ENCODE results near the gene DISC1. TPM values are rescaled to one million over a fixed set of nuclear protein-coding genes. Genes with fewer than 3 reads are reported as not detected.

DISC1 gene
- total and polyA plus RNA-seq, 2 donors (not counting 1 experiment from before 2014, with no cell fraction given), result 2.0 to 4.3 TPM

DNA sequence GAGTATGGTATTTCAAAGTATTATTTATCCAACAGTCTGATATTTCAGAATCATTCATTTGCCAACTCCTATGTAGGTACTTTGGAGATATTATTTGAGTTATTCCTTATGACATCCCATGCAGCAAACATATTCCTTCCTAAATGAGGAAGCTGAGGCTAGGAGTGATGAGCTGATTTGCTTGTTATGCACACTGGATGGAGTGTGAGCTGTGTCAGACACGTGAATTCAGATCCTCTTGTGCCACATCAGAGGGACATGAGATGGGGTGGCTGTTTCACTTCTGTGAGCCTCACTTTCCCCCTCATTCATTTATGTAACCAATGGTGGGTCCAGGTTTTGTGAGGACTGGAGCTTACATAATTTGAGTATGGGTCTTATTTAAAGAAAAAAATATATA is 215.9 kb downstream of the DISC1 start:
- no peak overlapping the region for H3K4me2 ChIP-seq (ENCODE audit: extremely low read depth, insufficient read depth, low read length)
- no peaks in the 10 kb centered on the region for H4K20me1 ChIP-seq (ENCODE audit: control insufficient read depth, extremely low read depth, insufficient read depth, low read length)
- no peak for TF ChIP-seq EZH2 (IDR thresholded peaks at IDR 0.05; ENCODE audit: low read length, missing control alignments)
- TF ChIP-seq, protein P1, sequence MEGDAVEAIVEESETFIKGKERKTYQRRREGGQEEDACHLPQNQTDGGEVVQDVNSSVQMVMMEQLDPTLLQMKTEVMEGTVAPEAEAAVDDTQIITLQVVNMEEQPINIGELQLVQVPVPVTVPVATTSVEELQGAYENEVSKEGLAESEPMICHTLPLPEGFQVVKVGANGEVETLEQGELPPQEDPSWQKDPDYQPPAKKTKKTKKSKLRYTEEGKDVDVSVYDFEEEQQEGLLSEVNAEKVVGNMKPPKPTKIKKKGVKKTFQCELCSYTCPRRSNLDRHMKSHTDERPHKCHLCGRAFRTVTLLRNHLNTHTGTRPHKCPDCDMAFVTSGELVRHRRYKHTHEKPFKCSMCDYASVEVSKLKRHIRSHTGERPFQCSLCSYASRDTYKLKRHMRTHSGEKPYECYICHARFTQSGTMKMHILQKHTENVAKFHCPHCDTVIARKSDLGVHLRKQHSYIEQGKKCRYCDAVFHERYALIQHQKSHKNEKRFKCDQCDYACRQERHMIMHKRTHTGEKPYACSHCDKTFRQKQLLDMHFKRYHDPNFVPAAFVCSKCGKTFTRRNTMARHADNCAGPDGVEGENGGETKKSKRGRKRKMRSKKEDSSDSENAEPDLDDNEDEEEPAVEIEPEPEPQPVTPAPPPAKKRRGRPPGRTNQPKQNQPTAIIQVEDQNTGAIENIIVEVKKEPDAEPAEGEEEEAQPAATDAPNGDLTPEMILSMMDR (conservative IDR thresholded peaks at IDR 0.05 in 1 of 2, IDR thresholded peaks at IDR 0.05 in 1 of 2; ENCODE audit: low read depth in 1 of 2, low read length in 2 of 2), result no peak
- H3K9ac ChIP-seq (ENCODE audit: insufficient read depth, low read length), result no peak overlapping the region
- no peak for DNase-seq (ENCODE audit: low read depth in 2 of 2)
- no peak overlapping the region for H2AFZ ChIP-seq (ENCODE audit: low read length)
- no peaks in the 10 kb centered on the region for H3K9me3 ChIP-seq (ENCODE audit: control insufficient read depth, insufficient read depth, low read depth, low read length)
- H3K27me3 ChIP-seq (ENCODE audit: control insufficient read depth, insufficient read depth, low read length), result no peaks in the 10 kb centered on the region
- no peak overlapping the region for H3K4me3 ChIP-seq (replicated peaks in 1 of 4; ENCODE audit: control extremely low read depth in 1 of 4, insufficient read depth in 1 of 4, low read depth in 3 of 4, low read length in 4 of 4)
- no peaks in the 10 kb centered on the region for H3K4me1 ChIP-seq (ENCODE audit: control insufficient read depth, extremely low read depth, insufficient read depth, low read length)
- no peaks in the 10 kb centered on the region for H3K79me2 ChIP-seq (ENCODE audit: control insufficient read depth, insufficient read depth, low read length)
- no peak overlapping the region for H3K27ac ChIP-seq (ENCODE audit: insufficient read depth, low read length)
- no peaks in the 10 kb centered on the region for H3K36me3 ChIP-seq (ENCODE audit: control insufficient read depth, insufficient read depth, low read length)

GRCh38 chr1:231844986-231845502 is 218.5 kb downstream of the DISC1 start:
- Histone ChIP-seq H3K4me1 (ENCODE audit: control insufficient read depth, extremely low read depth, insufficient read depth, low read length) (no peaks in the 10 kb centered on the region), H3K27ac (ENCODE audit: insufficient read depth, low read length) (no peak overlapping the region), H3K9me3 (ENCODE audit: control insufficient read depth, insufficient read depth, low read depth, low read length) (no peaks in the 10 kb centered on the region), H3K9ac (ENCODE audit: insufficient read depth, low read length) (no peak overlapping the region), H2AFZ (ENCODE audit: low read length) (no peak overlapping the region), H3K4me2 (ENCODE audit: extremely low read depth, insufficient read depth, low read length) (no peak overlapping the region), H3K79me2 (ENCODE audit: control insufficient read depth, insufficient read depth, low read length) (no peaks in the 10 kb centered on the region), H4K20me1 (ENCODE audit: control insufficient read depth, extremely low read depth, insufficient read depth, low read length) (no peaks in the 10 kb centered on the region), H3K4me3 (replicated peaks in 1 of 4; ENCODE audit: control extremely low read depth in 1 of 4, insufficient read depth in 1 of 4, low read depth in 3 of 4, low read length in 4 of 4) (no peak overlapping the region), H3K36me3 (ENCODE audit: control insufficient read depth, insufficient read depth, low read length) (no peaks in the 10 kb centered on the region), H3K27me3 (ENCODE audit: control insufficient read depth, insufficient read depth, low read length) (no peaks in the 10 kb centered on the region)
- TF ChIP-seq, protein P1 (conservative IDR thresholded peaks at IDR 0.05 in 1 of 2, IDR thresholded peaks at IDR 0.05 in 1 of 2; ENCODE audit: low read depth in 1 of 2, low read length in 2 of 2), result no peak
- no peak for TF ChIP-seq EZH2 (IDR thresholded peaks at IDR 0.05; ENCODE audit: low read length, missing control alignments)
- peak; percentile 39 to 64 for DNase-seq (ENCODE audit: low read depth in 2 of 2)

GRCh38 chr1:231847612-231848397 is 221.2 kb downstream of the DISC1 start:
- no peaks in the 10 kb centered on the region for H4K20me1 ChIP-seq (ENCODE audit: control insufficient read depth, extremely low read depth, insufficient read depth, low read length)

More at GRCh38 chr1:231847612-231848397, 221.2 kb downstream of the DISC1 start:
- Histone ChIP-seq H2AFZ (ENCODE audit: low read length) (no peak overlapping the region), H3K4me3 (replicated peaks in 1 of 4; ENCODE audit: control extremely low read depth in 1 of 4, insufficient read depth in 1 of 4, low read depth in 3 of 4, low read length in 4 of 4) (no peak overlapping the region), H3K4me1 (ENCODE audit: control insufficient read depth, extremely low read depth, insufficient read depth, low read length) (no peaks in the 10 kb centered on the region), H3K9ac (ENCODE audit: insufficient read depth, low read length) (no peak overlapping the region), H3K27ac (ENCODE audit: insufficient read depth, low read length) (no peak overlapping the region), H3K36me3 (ENCODE audit: control insufficient read depth, insufficient read depth, low read length) (no peaks in the 10 kb centered on the region), H3K27me3 (ENCODE audit: control insufficient read depth, insufficient read depth, low read length) (no peaks in the 10 kb centered on the region), H3K9me3 (ENCODE audit: control insufficient read depth, insufficient read depth, low read depth, low read length) (no peaks in the 10 kb centered on the region), H3K4me2 (ENCODE audit: extremely low read depth, insufficient read depth, low read length) (no peak overlapping the region), H3K79me2 (ENCODE audit: control insufficient read depth, insufficient read depth, low read length) (no peaks in the 10 kb centered on the region)
- no peak for DNase-seq (ENCODE audit: low read depth in 2 of 2)
- TF ChIP-seq, protein P1 (conservative IDR thresholded peaks at IDR 0.05 in 1 of 2, IDR thresholded peaks at IDR 0.05 in 1 of 2; ENCODE audit: low read depth in 1 of 2, low read length in 2 of 2), result no peak
- TF ChIP-seq EZH2 (IDR thresholded peaks at IDR 0.05; ENCODE audit: low read length, missing control alignments), result no peak

Measured in fibroblast of lung (primary cell).